Stimulated activated CD4-positive, alpha-beta T cell treated with anti-CD3 and anti-CD28 coated beads, Interleukin-12 subunit alpha, Interleukin-12 subunit beta, amount 100 ng/mL, for 48 hours (primary cell): ENCODE data around the gene CCDC141.

Experiments
- DNase-seq, 3 donors: peaks; one replicate each; pipeline ENCODE4 v3.0.0-alpha.2; 2020; ENCODE audit warnings: low read depth in 2 of 3, low spot score in 1 of 3

CCDC141 gene

DNA sequence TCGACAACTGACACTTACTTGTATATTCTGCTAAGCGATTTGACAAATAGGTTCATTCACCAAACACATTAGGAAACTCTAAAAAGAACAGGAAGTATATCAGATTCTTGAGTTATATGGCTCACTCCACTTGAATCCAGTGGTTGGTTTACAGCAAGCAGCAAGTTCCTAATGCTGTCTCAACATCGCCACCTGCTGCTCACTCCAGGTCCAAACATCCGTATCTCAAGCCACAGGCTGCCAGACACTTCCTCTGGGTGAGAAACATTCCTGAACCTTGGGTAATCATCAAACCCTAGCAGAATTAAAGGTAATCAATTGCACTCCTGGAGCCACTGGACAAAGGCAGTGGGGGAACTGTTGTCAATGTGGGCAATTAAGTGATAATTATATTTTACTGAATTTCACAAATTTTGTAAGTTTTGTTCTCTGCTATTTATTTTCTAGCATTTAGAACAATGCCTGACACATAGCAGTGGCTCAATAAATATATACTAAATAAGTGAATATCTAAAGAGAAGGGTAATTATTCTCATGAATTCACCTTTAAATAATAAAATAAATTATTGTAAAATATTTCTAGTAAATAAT, 135.6 kb downstream of the CCDC141 start:
- peak; percentile 46 to 66 (median 63) for DNase-seq

DNA sequence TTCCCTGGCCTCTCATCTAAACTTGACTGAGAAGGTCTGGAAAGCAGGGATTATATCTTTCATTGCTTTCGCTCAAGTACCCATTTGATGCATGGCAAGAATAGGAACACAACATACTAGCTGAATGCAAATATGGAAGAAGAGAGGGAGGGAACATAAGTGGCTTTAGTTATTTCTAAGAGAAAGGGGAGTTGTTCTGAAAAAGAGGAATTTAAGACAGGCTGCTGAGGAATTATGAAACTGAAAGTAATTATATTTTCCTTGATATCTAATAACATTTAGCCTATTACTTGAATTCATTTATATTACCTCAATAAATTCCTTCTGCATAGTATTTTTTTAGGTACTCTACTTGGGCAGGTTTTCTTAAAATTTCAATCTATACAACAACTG, 136.9 kb downstream of the CCDC141 start:
- DNase-seq = no peak

DNA sequence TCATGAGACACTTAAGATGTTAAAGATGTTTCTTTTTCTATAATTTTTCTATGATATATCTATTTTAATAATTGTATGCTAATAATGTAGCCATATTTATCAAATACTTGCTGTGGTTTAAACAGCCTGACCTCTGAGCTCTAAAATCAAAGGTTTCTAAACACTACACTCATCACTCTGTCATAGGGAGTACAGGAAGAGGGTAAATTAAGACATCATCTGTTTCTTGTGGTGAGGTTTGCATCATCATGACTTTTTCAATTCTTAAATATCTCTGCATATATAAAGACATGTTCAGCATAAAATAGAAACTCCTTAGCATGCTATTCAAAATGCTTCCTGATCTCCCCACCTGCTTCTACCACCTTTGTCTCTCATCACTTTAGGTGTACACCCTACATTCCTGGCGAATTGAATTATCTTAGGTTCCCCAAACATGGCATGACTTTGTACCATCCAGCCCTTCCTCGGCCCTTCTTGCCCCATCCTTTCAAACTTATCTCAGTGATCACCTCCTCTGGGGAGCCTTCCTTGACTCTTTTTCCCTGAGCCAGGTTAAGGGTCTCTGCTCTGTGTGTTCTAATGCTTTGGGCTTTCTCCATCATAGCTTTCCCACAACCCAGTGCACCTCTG, 137.4 kb downstream of the CCDC141 start:
- DNase-seq = no peak

DNA sequence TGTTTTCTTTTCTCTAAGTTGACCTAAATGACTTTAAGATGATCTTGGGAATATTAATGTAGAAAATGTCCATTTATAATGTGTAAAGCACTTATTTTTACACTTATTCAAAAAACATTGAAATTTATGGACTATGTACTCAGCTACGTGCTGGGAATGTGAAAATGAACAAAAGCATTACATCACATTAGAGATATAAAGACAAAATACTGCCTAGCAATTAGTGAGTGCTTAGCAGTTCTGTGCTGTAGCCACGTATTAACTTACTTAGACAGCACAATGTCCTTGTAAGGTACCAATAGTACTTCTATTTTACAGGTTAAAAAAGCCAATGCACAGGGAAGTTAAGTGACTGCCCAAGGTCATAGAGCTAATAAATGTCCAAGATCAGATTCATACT, 138.9 kb downstream of the CCDC141 start:
- no peak for DNase-seq

DNA sequence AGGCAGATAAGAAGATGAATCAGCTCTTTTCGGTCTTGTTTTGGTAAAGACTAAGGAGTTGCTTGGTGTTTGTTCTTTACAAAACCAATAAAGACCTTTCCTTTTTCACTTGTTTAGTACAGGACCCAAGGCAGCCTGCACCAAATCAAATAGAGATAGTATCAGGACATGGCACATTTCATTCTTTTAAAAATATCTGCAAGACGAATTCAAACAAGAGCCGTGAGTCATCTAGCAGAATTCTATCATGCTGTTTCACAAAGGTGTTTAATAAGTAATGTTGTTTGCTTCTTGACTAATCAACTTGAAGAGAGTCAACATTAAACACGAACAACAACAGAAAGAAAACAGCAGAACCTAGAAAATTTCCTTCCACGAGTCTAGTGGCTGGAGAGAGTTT, 139.9 kb downstream of the CCDC141 start:
- DNase-seq = no peak

DNA sequence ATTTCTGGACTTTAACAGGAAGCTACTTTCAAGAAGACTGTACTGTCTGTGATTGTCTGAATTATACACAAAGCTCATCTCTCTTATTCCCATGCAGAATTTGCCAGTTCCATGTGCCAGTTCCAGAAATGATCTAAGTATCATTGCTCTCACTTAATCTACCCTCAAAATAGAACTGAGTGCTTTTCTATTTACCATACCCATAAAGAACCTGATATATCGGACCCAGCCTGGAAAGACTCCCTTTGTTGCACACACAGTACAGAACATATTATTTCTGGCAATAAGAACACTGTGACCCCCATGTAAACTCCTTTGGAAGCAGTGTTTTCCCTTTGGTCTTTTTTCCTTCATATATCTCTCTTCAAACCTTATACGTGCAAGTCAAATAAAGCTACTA, 140.4 kb downstream of the CCDC141 start:
- DNase-seq = no peak

DNA sequence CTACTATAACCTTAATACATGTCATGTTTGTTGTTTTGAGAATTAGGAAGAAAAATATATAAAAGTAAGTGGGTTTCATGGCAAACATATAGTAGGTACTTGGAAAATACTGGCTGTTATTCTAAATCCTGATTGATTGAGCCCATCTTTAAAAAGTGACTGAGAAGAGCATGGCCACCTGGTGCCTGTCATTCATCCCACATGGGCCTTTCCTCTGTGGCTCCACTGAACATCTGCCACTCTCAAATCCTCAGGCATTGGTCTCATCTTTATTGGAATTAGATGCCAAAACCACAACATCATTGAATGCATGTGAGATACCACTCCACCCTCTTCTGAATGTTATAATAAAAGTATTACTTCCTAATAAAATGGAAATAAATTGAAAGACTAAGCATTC, 141.1 kb downstream of the CCDC141 start:
- DNase-seq = no peak

DNA sequence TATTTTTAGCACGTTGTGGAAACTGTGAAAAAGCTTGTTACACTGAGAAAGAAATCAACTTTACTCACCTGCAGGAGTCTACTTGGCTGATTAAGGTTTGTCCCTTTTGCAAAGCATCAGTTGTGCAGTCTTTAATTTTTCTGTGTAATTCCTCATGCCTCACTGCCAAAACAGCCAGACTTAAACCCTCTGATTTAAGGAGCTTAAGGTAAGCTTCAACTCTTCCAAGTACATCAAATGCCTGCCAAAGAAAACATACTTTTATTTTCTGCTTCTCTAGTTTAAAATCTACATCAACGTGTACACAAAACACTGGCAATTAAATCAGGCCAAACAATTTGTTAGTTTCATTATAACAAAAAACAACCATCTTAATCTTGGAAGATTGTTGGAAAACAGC, 144.7 kb downstream of the CCDC141 start:
- no peak for DNase-seq

DNA sequence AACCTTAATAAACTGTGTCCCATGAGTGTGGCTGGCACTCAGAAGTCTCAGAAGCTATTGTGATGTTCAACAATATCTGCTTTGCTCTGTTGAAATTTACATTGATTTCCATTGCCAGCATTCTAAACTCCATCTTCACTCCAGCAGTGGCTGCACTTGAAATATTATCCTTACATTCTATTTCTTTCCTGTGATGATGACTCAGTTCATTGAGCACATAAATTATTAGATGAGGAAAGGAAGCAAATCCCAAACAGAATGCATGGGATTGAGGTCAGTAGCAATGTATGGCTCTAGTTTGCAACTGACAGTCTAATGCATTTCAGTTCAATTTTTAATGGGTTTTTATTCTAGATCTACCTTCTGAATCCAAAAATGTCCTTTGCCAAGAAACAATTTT, 150.3 kb downstream of the CCDC141 start:
- DNase-seq = no peak

DNA sequence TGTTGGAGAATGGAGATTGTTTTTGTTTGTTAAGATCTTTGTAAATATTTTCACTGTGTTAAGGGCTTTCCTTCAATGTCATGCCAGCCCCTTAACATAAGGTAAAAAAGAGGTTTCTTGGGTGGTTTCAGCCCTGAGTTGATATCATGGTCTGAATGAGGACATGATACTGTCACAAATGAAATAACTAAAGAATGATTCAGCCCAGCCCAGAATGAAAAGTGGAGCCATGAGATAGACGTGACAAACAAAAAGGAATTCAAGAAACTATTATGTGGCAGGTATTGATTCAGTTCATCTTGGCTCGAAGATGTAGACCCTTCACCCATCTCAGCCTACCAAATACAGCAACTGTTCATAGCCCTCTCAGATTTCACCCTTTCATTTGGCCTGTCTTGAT, 154.1 kb downstream of the CCDC141 start:
- no peak for DNase-seq

DNA sequence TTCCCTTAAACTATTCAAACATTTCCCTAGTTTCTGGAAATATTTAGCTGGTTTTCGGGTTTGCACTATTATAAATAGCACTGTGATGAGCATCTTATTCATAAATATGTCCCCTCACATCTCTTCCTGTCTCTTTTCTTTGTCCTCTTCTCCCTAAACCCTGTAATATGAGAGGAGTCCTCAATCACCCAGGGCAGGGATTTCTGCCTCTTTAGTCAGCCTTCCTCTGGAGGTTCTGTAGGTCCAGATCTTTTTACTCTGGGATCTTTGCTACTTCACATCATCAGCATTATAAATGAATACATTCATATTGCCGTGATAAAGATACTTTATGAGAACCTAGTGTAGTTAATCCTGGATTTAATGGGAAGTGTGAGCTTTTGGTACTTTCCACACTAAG, 154.8 kb downstream of the CCDC141 start:
- no peak for DNase-seq

DNA sequence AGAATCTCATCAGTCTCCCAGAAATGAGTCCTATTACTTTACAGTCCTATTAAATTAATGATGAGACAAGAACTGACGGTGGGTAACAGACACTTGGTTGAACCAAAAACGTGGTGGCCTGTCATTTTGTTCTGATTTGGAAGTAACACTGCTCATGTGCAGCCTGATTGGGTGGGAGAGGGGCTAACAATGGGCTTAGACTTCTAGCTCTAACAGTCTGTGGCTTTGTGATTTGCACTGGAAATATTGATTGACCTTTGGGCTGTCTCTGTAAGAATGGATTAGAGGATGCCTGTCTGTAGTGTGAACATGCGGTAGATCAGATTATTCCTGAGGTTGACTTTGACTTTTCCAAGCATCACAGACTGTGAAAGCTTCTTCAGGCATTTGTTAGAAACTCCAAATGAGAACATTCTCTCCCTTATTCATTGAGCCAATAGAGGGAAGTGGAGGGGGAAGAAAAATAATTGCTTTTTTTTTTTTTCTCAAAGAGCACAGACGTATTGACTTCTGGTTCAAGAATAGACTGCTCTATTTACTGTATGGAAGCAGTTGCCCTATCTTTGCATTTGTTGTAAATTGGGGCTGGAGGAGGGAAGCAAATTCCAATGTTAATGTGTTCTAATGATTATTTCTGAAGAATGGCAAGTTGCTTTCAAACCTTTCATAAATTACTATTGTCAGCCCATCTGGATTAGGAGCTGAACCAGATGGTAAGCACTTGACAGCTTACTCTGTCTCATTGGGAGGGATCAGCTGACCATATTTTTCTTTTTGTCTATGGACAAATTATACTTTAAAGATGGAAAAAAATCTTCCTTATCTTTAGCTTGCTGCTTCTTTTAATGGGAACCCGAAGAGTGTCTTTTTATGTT, 156.9 kb downstream of the CCDC141 start:
- DNase-seq = no peak

DNA sequence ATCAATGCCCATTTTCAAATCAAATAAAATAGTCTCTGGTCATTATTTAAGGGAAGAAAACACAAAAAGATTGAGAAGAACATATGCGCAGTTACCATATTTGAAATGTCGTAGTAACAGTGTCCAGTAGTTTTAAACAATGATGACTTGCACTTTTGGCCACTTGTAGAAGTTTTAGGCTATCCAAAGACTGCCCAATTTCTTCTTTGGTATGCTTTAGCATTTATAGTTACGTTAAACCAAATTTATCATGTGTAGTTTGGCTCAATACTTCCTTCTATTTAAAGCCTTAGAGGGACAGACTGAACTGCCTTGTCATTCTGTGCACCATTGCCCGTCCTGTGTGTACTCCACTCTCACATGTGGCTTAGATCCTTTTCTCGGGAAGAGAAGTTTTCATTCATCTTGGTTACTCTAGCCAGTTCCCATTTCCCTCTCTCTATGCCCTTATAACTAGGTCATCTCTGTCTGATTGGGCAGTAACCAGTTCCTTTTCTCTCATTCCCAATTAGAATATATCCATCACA, 157.9 kb downstream of the CCDC141 start:
- no peak for DNase-seq

DNA sequence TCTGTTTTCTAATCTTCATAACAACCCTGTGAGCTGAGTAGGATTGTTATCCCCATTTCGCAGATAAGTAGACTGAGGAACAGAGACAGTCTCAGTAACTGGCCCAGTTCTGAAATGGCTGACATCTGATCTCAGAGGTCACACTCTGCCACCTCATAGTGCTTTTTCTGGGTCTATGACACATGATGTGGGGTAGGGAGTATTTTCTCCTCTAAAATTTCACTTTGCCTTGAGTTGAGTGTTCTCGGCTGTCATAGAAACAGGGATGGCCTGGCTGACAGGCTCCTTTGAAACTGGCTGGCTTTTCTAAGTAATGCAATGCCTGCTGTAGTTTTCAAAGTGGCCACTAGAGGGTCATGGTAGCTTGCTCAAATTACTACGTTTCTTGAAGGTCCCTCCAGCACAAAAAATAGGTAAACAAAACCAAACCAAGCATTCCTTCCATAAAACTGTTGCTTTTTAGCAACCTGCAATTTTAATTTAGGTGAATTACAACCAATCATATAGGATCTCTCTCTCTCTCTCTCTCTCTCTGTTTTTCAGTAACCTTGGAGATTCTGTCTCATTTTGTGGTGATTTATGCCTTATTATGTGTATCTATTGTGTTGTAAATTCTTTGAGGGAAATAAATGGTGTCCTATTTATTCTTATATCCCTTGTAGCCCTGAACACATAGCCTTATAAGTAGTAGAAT, 158.5 kb downstream of the CCDC141 start:
- DNase-seq = peak; percentile 22 to 72 (median 51)

DNA sequence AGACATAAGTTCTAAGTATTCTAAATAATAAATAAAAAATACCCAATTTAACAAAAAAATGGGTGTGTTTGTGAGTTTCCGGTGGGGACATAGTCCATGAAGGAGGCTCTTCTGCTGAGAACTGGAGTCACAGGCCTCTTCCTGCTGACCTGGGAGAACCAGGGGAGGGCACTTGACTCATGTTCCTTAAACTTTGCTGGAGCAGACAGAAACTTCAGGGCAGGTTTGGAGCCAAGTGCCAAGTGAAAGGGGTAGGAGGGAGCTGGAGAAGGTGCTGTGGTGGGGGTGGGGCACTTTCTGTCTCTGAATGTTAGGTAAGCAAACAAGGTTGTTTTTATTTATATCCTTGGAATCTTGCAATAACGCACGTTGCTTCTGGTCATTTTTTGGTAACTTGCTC, 163.9 kb downstream of the CCDC141 start:
- no peak for DNase-seq

DNA sequence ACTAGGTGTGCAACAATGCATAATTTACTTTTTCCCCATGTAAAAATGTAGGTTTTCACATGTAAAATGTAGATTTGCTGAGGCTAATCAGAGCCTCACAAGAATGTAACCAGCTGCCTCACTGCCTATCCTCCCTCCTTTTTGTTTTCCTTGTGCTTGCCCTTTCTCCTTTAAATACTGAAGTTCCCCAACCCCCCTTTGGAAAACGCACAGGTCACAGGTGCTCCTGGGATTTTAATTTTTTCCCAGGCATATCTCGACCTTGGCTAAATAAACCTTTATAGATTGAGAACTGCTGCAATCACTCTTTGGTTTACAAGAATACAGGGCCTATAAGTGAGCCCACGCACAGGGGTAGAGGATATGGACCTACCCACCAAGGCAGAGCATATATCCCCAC, 165.5 kb downstream of the CCDC141 start:
- no peak for DNase-seq

DNA sequence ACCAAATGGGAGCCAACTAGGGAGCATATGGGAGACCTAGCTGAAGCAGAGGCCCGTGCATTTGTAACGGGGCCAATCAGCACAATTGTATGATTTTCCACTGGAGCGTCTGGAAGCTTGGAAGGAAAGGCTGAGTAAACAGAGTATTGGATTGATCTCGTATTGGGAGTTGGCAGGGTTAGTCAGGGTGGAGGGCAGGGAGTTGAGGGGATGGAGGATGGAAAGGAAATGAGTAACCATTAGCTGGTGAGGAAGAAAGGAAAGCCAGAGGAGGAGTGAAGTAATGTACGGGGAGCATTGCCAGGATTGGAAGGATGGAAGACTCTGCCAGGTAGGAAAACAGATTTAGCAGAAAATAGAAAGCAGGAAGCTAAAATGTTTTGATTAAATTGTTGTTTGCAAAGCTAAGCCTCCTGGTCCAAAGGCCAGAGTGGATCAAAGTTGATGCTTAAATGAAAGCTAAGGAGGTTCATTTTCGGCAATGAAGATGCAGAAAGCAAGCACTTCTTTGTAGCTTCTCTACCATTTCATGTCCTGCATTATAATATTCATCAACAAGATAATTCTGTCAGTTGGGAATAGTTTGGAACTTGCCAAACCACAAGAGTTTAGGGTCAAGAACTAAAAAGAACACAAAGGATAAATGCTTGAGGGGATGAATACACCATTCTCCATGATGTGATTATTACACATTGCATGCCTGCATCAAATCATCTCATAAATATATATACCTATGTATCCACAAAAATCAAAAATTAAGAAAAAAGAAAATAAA, 167.1 kb downstream of the CCDC141 start:
- DNase-seq = no peak

DNA sequence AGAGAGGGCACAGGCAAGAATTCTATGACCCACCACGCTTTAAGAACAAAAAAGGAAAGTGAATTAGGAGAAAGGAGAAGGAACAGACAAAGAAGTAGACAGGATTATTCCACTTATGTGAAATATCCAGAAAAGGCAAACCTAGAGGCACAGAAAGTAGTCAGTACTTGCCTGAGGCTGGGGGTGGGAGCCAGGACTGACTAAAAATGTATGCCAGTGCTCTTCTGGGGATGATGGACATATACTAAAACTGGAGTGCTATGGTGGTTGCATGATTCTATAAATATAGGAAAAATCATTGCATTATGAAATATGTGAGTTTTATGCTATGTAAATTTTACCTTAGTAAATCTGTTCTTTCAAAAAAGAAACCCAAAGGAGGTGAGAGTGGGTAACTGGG, 168.9 kb downstream of the CCDC141 start:
- DNase-seq = no peak

DNA sequence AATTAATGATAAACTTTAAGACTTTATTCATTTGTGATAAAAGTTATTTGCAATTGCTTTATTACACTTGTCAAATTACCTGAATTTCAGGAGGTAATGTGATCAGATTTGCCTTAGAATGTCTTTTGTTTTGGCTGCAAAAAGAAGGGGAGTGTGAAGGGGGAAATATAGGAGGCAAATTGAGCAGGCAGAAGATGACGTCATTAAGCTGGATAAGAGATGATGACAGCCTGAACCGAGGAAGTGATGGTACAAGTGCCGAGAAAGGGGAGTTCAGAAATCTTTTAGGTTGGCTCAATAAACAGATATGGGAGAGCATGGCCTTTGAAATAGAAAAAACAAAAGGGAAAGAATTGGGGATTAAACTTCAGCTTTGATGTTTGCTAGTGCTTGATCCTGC, 169.7 kb downstream of the CCDC141 start:
- DNase-seq = no peak

DNA sequence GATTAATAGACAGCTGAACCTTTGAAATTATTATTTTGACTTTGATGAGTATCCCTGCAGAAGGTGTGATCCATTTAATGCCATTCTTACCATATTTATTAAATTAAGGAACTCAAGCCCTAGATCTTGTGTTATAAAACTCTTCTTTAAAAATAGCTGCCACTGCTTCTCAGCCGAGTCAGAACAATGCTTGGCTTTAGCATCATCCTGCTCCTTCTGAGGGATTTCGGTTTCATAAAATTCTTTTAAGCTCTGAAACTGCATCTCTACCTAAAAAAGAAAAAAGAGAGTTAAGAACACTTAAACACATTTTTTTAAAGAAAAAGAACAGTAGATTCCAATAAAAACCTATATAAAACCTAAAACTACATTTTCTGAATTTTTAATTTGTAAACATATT, 172.1 kb downstream of the CCDC141 start:
- DNase-seq = no peak
